Hepatocyte (in vitro differentiated cells): ENCODE data around the gene ADGRD2. TPM values are rescaled to one million over a fixed set of nuclear protein-coding genes. Genes with fewer than 3 reads are reported as not detected.

Experiments used
- DNase-seq: peaks from one replicate; pipeline ENCODE4 v3.0.0-alpha.2; 2016; ENCODE audit warnings: low spot score
- H2AFZ ChIP-seq: fragments of 200-600 bp; sonication (generic); 2 replicates; pipeline ENCODE4 v1.6.0; 2016; ENCODE audit warnings: antibody characterized with exemption, mild to moderate bottlenecking
- H3K27ac ChIP-seq: fragments of 200-600 bp; sonication (generic); 2 replicates; pipeline ENCODE4 v1.5.1; 2016; ENCODE audit warnings: mild to moderate bottlenecking
- H3K27me3 ChIP-seq: fragments of 200-600 bp; sonication (generic); 2 replicates; pipeline ENCODE4 v1.6.1; 2016
- H3K36me3 ChIP-seq: fragments of 200-600 bp; sonication (generic); replicated peaks from 2 replicates; pipeline ENCODE4 v1.5.1; 2016; ENCODE audit warnings: low read depth; ENCODE audit not compliant: insufficient read depth
- H3K4me1 ChIP-seq: fragments of 200-600 bp; sonication (generic); 2 replicates; pipeline ENCODE4 v1.5.1; 2016; ENCODE audit warnings: mild to moderate bottlenecking, moderate library complexity; ENCODE audit not compliant: insufficient read depth
- H3K4me2 ChIP-seq: fragments of 200-600 bp; sonication (generic); 2 replicates; pipeline ENCODE4 v1.6.0; 2016
- H3K4me3 ChIP-seq: fragments of 200-600 bp; sonication (generic); 2 replicates; pipeline ENCODE4 v1.5.1; 2016; ENCODE audit warnings: mild to moderate bottlenecking
- H3K79me2 ChIP-seq: fragments of 200-600 bp; sonication (generic); 2 replicates; pipeline ENCODE4 v1.6.0; 2017; ENCODE audit warnings: mild to moderate bottlenecking
- H3K9me2 ChIP-seq: fragments of 200-600 bp; sonication (generic); replicated peaks from 2 replicates; pipeline ENCODE4 v1.6.0; 2017; ENCODE audit warnings: mild to moderate bottlenecking; ENCODE audit not compliant: insufficient read depth
- H3K9me3 ChIP-seq: fragments of 200-600 bp; sonication (generic); 2 replicates; pipeline ENCODE4 v1.5.1; 2016; ENCODE audit warnings: low read depth, mild to moderate bottlenecking
- H4K20me1 ChIP-seq: fragments of 200-600 bp; sonication (generic); 2 replicates; pipeline ENCODE4 v1.6.0; 2016; ENCODE audit warnings: mild to moderate bottlenecking; ENCODE audit not compliant: insufficient read depth, poor library complexity, severe bottlenecking
- EZH2 ChIP-seq: fragments of 200-600 bp; sonication (generic); IDR thresholded peaks from 2 replicates; pipeline ENCODE4 v1.6.1; 2016; ENCODE audit warnings: antibody characterized with exemption, mild to moderate bottlenecking, borderline replicate concordance
- EZH2phosphoT487 ChIP-seq: fragments of 200-600 bp; sonication (generic); IDR thresholded peaks from one replicate; pipeline ENCODE4 v1.6.1; 2018; ENCODE audit warnings: antibody characterized with exemption, mild to moderate bottlenecking, low read depth, moderate library complexity; ENCODE audit not compliant: unreplicated experiment, severe bottlenecking
- WGBS: methylation state at CpG from one replicate; pipeline ENCODE4 v1.1.6; 2016; ENCODE audit warnings: low lambda C conversion rate; ENCODE audit errors: missing lambda C conversion rate; 5-methylcytosine and 5-hydroxymethylcytosine counted together
- polyA plus RNA-seq: library from polyadenylated mRNA; unstranded; fragments of >200 nt; fragmentation: Nextera tagmentation; extraction: Ambion mirVana; gene quantifications from 2 replicates; pipeline ENCODE4 v1.2.1, GENCODE V29; 2016
- total RNA-seq: library from RNA; depleted of rRNA; stranded (reverse); fragments of >200 nt; gene quantifications from 2 replicates; pipeline ENCODE4 v1.2.3, GENCODE V29; 2014
- TF ChIP-seq, protein P1 (sequence below): fragments of 200-600 bp; sonication (generic); IDR thresholded peaks from 2 replicates; pipeline ENCODE4 v1.5.1; 2016; ENCODE audit warnings: antibody characterized with exemption, mild to moderate bottlenecking; ENCODE audit not compliant: poor library complexity

The ADGRD2 gene
- total and polyA plus RNA-seq, 2 experiments from 2014 or later: not detected

DNA sequence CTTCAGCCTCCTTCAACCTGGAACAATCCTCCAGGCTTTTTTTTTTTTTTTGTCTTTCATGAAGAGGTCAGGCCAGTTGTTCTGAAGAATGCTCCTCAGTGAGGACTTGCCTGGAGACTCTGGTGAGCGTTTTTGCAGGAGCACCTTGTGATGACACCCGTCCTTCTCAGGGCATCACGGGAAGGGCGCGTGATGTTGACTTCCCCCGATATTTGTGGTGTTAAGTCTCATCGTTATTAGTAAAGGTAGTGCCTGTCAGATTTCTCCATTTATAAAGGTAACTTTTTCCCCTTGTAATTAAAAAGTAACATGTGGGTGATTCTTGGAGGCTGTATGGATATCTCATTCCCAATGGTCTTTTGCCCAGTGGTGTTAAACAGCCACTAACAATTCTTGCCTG is 23.9 kb upstream of the ADGRD2 start:
- Histone ChIP-seq H3K36me3 (no peaks in the 10 kb centered on the region), H3K9me2 (no peaks in the 10 kb centered on the region), H3K9me3 (no peaks in the 10 kb centered on the region), H3K27me3 (peaks cover 8% of the 10 kb centered on the region), H2AFZ (no peak overlapping the region), H3K79me2 (no peaks in the 10 kb centered on the region), H4K20me1 (no peaks in the 10 kb centered on the region), H3K27ac (no peak overlapping the region), H3K4me2 (no peak overlapping the region), H3K4me1 (peaks cover 3% of the 10 kb centered on the region), H3K4me3 (no peak overlapping the region)
- no peak for DNase-seq
- 93% methylated on average over 7 of the region's 7 CpGs for WGBS
- TF ChIP-seq, protein P1, sequence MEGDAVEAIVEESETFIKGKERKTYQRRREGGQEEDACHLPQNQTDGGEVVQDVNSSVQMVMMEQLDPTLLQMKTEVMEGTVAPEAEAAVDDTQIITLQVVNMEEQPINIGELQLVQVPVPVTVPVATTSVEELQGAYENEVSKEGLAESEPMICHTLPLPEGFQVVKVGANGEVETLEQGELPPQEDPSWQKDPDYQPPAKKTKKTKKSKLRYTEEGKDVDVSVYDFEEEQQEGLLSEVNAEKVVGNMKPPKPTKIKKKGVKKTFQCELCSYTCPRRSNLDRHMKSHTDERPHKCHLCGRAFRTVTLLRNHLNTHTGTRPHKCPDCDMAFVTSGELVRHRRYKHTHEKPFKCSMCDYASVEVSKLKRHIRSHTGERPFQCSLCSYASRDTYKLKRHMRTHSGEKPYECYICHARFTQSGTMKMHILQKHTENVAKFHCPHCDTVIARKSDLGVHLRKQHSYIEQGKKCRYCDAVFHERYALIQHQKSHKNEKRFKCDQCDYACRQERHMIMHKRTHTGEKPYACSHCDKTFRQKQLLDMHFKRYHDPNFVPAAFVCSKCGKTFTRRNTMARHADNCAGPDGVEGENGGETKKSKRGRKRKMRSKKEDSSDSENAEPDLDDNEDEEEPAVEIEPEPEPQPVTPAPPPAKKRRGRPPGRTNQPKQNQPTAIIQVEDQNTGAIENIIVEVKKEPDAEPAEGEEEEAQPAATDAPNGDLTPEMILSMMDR: no peak
- TF ChIP-seq EZH2 (no peak), EZH2phosphoT487 (no peak)

DNA sequence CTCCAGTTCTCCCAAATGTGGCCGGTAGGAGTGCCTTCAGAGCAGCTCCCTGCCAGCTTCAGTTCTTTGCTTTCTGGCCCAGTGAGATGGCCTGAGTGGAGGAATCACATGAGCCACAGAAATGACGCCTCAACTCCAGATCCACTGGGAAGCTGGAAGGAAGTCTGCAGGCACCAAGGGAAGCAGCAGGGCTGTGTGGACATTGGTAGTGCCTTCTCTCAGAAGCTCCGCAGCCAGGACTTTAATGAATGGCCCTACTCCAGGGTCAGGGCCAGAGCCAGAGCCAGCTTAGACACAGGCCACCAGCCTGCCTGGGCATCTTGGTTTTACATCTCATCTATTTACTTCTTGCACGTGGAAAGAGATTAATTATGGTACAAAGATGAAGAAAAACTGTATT is 23.0 kb upstream of the ADGRD2 start:
- TF ChIP-seq EZH2phosphoT487 (no peak), EZH2 (no peak)
- TF ChIP-seq, protein P1: no peak
- Histone ChIP-seq H3K9me2 (no peaks in the 10 kb centered on the region), H3K27ac (no peak overlapping the region), H3K4me3 (no peak overlapping the region), H3K36me3 (no peaks in the 10 kb centered on the region), H3K9me3 (no peaks in the 10 kb centered on the region), H3K79me2 (no peaks in the 10 kb centered on the region), H3K27me3 (peaks cover 8% of the 10 kb centered on the region), H3K4me1 (peaks cover 4% of the 10 kb centered on the region), H4K20me1 (no peaks in the 10 kb centered on the region), H3K4me2 (no peak overlapping the region), H2AFZ (no peak overlapping the region)
- WGBS: 66% methylated on average over 4 of the region's 4 CpGs
- DNase-seq: no peak

DNA sequence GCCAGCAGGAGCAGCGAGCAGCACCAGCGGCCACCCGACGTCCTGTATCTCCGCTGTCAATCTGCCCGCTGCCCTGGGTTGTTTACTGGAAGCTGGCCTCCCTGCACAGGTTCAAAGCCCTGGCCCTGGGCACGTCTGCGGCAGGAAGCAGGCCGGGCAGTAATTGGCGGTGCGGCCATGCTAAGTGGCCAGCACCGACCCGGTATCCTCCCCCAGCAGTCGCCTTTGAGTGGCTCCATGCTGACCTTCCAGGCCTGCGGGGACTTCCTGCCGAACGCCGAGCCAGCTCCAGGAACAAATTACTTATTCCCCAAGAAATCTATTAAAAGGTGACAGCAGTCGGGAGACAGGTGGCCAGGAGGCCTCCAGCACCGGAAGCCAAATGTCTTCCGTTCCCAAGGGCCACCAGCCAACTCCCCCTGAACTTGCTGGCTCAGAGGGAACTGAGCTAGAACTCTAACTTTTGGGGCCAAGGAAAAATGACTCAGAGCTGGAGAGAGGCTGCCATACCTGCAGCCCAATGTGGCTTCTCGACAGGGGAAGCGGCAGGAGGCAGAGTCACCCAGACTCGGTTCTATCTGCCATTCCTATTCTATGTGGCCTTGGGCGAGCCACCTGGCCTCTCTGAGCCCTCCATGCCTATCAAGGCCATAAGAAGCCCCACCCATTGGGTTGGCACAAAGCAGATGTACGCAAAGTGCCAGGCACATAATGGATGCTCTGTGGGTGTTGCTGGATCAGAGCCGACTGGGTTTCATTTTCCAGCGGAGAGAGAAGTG is 21.3 kb upstream of the ADGRD2 start:
- whole genome bisulfite sequencing: 90% methylated on average over 28 of the region's 28 CpGs
- no peak overlapping the region for H3K4me2 ChIP-seq

More for the DNA sequence above, 21.3 kb upstream of the ADGRD2 start:
- Histone ChIP-seq H4K20me1 (no peaks in the 10 kb centered on the region), H3K4me3 (no peak overlapping the region), H3K27me3 (peaks cover under 1% of the 10 kb centered on the region), H3K79me2 (no peaks in the 10 kb centered on the region), H2AFZ (no peak overlapping the region), H3K36me3 (no peaks in the 10 kb centered on the region), H3K9me3 (no peaks in the 10 kb centered on the region), H3K9me2 (no peaks in the 10 kb centered on the region), H3K4me1 (peaks cover 4% of the 10 kb centered on the region), H3K27ac (no peak overlapping the region)
- TF ChIP-seq, protein P1: no peak
- TF ChIP-seq EZH2phosphoT487 (no peak), EZH2 (no peak)
- DNase-seq: no peak
